A673 (cell line): ENCODE data around the gene TRIP12. TPM values are rescaled to one million over a fixed set of nuclear protein-coding genes. Genes with fewer than 3 reads are reported as not detected.

ENCODE experiments used
- BruUV-seq: library from RNA; stranded (reverse); fragments of 400-500 nt; replicated peaks from 2 replicates; lab custom pipeline; 2021; lab: Mats Ljungman, UMichigan
- CTCF ChIA-PET: fragments of 300-600 bp; sonication (Branson Sonifier 250); formaldehyde crosslinking; loops from one replicate; lab custom pipeline; 2022; ENCODE audit warnings: antibody characterized with exemption; lab: Charles Lee
- POLR2A ChIA-PET: fragments of 300-600 bp; sonication (Branson Sonifier 250); formaldehyde crosslinking; loops from one replicate; lab custom pipeline; 2022; ENCODE audit warnings: antibody characterized with exemption; ENCODE audit not compliant: low non-redundant PET; lab: Charles Lee
- DNase-seq: peaks from one replicate; pipeline ENCODE4 v3.0.0-alpha.2; 2015; ENCODE audit warnings: low spot score
- H3K27ac ChIP-seq: fragments of 200-600 bp; sonication (generic); 2 replicates; pipeline ENCODE4 v1.5.1; 2016; ENCODE audit warnings: mixed run types, low read depth, mild to moderate bottlenecking, mixed read lengths, antibody characterized with exemption, low read length; ENCODE audit not compliant: poor library complexity, severe bottlenecking
- H3K27me3 ChIP-seq: fragments of 200-600 bp; sonication (generic); replicated peaks from 2 replicates; pipeline ENCODE4 v1.6.1; 2017; ENCODE audit warnings: mixed run types, low read depth, mild to moderate bottlenecking, mixed read lengths, antibody characterized with exemption, low read length; ENCODE audit not compliant: insufficient read depth, poor library complexity
- H3K36me3 ChIP-seq: fragments of 200-600 bp; sonication (generic); 2 replicates; pipeline ENCODE4 v1.6.1; 2016; ENCODE audit warnings: mixed run types, mild to moderate bottlenecking, mixed read lengths, antibody characterized with exemption, low read length; ENCODE audit not compliant: insufficient read depth, poor library complexity, severe bottlenecking
- H3K4me1 ChIP-seq: fragments of 200-600 bp; sonication (generic); 2 replicates; pipeline ENCODE4 v1.6.1; 2017; ENCODE audit warnings: mixed run types, mild to moderate bottlenecking, mixed read lengths, antibody characterized with exemption, low read length; ENCODE audit not compliant: insufficient read depth, poor library complexity, severe bottlenecking
- H3K4me3 ChIP-seq: fragments of 200-600 bp; sonication (generic); 2 replicates; pipeline ENCODE4 v1.5.1; 2016; ENCODE audit warnings: low read depth, mixed run types, mild to moderate bottlenecking, mixed read lengths, low read length; ENCODE audit not compliant: poor library complexity, severe bottlenecking
- H3K9me3 ChIP-seq: fragments of 200-600 bp; sonication (generic); 2 replicates; pipeline ENCODE4 v1.6.1; 2016; ENCODE audit warnings: mixed run types, low read depth, mild to moderate bottlenecking, mixed read lengths, antibody characterized with exemption, low read length; ENCODE audit not compliant: poor library complexity, severe bottlenecking
- EZH2 ChIP-seq: fragments of 200-600 bp; sonication (generic); IDR thresholded peaks from 2 replicates; pipeline ENCODE4 v1.6.1; 2017; ENCODE audit warnings: borderline replicate concordance, low read depth, mild to moderate bottlenecking, mixed read lengths, antibody characterized with exemption, low read length; ENCODE audit not compliant: poor library complexity, severe bottlenecking
- intact Hi-C: fragments of 100-400 bp; cut with micrococcal nuclease; formaldehyde crosslinking; loops from one replicate; pipeline ENCODE4 v1.10.0; 2022; ENCODE audit not compliant: unreplicated experiment
- total RNA-seq: library from RNA; stranded (reverse); gene quantifications from 2 replicates; pipeline ENCODE4 v1.2.3, GENCODE V29; 2021
- TF ChIP-seq, protein P1 (sequence below): fragments of 300-800, 200-600 bp; sonication (generic); conservative IDR thresholded peaks from 2 replicates; pipeline ENCODE4 v1.5.1; 2017; ENCODE audit warnings: low read depth, mild to moderate bottlenecking, antibody characterized with exemption, low read length, moderate library complexity, mixed read lengths

The TRIP12 gene
- total RNA-seq, 1 experiment from 2014 or later = 300 TPM

- no peak for TF ChIP-seq EZH2
- TF ChIP-seq, protein P1, sequence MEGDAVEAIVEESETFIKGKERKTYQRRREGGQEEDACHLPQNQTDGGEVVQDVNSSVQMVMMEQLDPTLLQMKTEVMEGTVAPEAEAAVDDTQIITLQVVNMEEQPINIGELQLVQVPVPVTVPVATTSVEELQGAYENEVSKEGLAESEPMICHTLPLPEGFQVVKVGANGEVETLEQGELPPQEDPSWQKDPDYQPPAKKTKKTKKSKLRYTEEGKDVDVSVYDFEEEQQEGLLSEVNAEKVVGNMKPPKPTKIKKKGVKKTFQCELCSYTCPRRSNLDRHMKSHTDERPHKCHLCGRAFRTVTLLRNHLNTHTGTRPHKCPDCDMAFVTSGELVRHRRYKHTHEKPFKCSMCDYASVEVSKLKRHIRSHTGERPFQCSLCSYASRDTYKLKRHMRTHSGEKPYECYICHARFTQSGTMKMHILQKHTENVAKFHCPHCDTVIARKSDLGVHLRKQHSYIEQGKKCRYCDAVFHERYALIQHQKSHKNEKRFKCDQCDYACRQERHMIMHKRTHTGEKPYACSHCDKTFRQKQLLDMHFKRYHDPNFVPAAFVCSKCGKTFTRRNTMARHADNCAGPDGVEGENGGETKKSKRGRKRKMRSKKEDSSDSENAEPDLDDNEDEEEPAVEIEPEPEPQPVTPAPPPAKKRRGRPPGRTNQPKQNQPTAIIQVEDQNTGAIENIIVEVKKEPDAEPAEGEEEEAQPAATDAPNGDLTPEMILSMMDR = no peak
- Histone ChIP-seq H3K27ac (no peak overlapping the region), H3K36me3 (peaks cover 14% of the 10 kb centered on the region), H3K27me3 (no peaks in the 10 kb centered on the region), H3K4me1 (no peaks in the 10 kb centered on the region), H3K9me3 (no peaks in the 10 kb centered on the region), H3K4me3 (no peak overlapping the region)
- intact Hi-C loops = no loop called here
- ChIA-PET POLR2A (no interaction called here), CTCF (no interaction called here)
- BruUV-seq = no TSS peak
- DNase-seq = no peak
These were observed 39.2 kb downstream of the TRIP12 start for GRCh38 chr2:229882583-229882982.

DNA sequence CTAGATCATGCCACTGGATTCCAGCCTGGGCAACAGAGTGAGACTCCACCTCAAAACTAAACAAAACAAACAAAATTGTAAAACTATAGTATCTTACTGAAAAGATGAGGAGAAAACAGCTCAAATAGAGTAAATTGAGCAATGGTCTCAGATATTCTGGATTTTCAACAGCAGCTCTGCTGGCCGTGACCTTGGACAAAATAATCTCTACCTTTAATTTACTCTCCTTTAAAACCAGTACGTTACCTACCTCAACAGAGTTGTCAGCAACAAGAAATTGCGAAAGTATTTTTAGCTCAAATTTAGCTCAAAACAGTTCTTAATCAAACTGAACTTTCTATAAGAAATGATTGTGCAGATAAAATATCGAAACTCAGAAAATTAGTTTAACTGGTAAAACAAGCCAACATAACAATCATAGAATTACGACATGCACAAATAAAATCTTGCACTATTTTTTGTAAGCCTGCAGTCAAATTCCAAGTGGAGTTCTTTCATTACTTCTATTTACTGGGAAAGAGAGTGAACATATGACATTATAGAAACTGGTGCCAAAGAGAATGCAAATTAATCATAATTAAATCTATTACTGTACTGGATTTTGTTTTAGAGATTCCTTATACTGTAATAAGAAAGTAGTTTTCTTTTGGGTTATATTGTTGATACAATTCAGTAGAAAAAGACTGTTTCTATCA lies 40.8 kb downstream of the TRIP12 start:
- no peaks in the 10 kb centered on the region for H3K27me3 ChIP-seq
- peaks cover 16% of the 10 kb centered on the region for H3K36me3 ChIP-seq
- no peak overlapping the region for H3K27ac ChIP-seq
- BruUV-seq = no TSS peak
- no peaks in the 10 kb centered on the region for H3K9me3 ChIP-seq
- H3K4me3 ChIP-seq = no peak overlapping the region
- TF ChIP-seq, protein P1 = no peak
- no peak for TF ChIP-seq EZH2
- ChIA-PET POLR2A (no interaction called here), CTCF (no interaction called here)
- no peak for DNase-seq
- H3K4me1 ChIP-seq = no peaks in the 10 kb centered on the region
- intact Hi-C loops = no loop called here

DNA sequence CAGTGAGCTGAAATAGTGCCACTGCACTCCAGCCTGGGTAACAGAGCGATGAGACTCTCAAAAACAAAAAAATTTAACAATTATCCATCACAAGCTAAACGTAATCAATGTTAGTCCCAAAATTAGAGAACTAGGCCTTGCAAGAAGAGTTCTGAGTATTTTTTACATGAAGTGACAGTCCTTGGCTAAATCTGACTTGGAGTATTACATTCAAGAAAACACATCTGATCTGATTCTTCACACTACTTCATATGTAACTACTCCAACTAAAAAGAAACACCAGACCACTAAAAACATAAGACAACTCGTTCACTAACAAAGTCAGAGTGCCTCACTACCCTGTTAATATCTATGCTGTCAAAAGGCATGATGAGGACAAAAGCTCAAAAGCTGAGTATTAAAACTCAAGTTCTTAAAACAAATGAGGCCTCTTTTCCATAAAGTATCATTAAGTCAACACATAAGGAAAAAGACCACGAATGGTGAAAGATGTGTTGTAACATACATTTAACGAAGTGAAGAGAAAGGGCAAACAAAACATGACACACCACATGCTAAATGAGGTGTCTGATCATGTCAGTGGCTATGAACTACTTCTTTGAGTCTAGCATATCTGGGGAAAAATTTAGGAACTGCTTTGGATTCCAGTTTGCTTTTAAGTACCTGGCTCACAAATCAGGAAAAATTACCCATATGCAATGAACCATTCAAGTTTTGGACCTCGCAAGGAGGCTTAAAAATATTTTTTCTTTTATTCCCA lies 42.4 kb downstream of the TRIP12 start:
- H3K9me3 ChIP-seq = no peaks in the 10 kb centered on the region
- peaks cover 16% of the 10 kb centered on the region for H3K36me3 ChIP-seq
- BruUV-seq = TSS peak; percentile 4
- CTCF ChIA-PET = interaction anchor here (0.6 kb wide), 1 partner anchor 25 kb away, joined by 3 read pairs; no protein-coding TSS in a partner anchor
- TF ChIP-seq, protein P1 = no peak
- TF ChIP-seq EZH2 = no peak
- DNase-seq = no peak
- H3K27ac ChIP-seq = no peak overlapping the region
- no peak overlapping the region for H3K4me3 ChIP-seq
- no peaks in the 10 kb centered on the region for H3K27me3 ChIP-seq
- intact Hi-C loops = no loop called here
- no peaks in the 10 kb centered on the region for H3K4me1 ChIP-seq
- POLR2A ChIA-PET = no interaction called here
